Esophagus squamous epithelium (tissue), 5 donors: ENCODE data around the gene COL4A2. TPM values are rescaled to one million over a fixed set of nuclear protein-coding genes. Genes with fewer than 3 reads are reported as not detected.

ENCODE experiments used
- DNase-seq: peaks from one replicate; lab custom pipeline; 2025; lab: John Stamatoyannopoulos, UW
- H3K27ac ChIP-seq, 4 donors: fragments of 200-600 bp; sonication (generic); one replicate each; pipeline ENCODE4 v1.5.1; 2016 to 2019; ENCODE audit warnings: mild to moderate bottlenecking in 1 of 4
- H3K27me3 ChIP-seq, 4 donors: fragments of 200-600 bp; sonication (generic); 1 replicate in 3 of 4; 2 replicates in 1 of 4; pipeline versions ENCODE4 v1.5.1 to v1.6.0; 2017 to 2021; ENCODE audit warnings: antibody characterized with exemption in 1 of 4
- H3K36me3 ChIP-seq, 3 donors: fragments of 200-600 bp; sonication (generic); one replicate each; pipeline ENCODE4 v1.5.1; 2016 to 2019
- H3K4me1 ChIP-seq, 3 donors: fragments of 200-600 bp; sonication (generic); one replicate each; pipeline ENCODE4 v1.5.1; 2017 to 2019
- H3K4me3 ChIP-seq, 4 donors: fragments of 200-600 bp; sonication (generic); 1 replicate in 3 of 4; 2 replicates in 1 of 4; pipeline ENCODE4 v1.5.1; 2016 to 2019; ENCODE audit warnings: mild to moderate bottlenecking in 2 of 4, moderate library complexity in 1 of 4
- H3K9me3 ChIP-seq, 3 donors: fragments of 200-600 bp; sonication (generic); one replicate each; pipeline ENCODE4 v1.5.1; 2016 to 2019
- POLR2A ChIP-seq, 4 donors: fragments of 450-650 bp; IDR thresholded peaks; one replicate each; pipeline ENCODE4 v1.6.1; 2017; ENCODE audit warnings: antibody characterized with exemption in 4 of 4, mild to moderate bottlenecking in 4 of 4, moderate library complexity in 3 of 4
- WGBS, 2 donors: methylation state at CpG; one replicate each; pipeline ENCODE4 v1.1.5; 2018; 5-methylcytosine and 5-hydroxymethylcytosine counted together
- intact Hi-C: fragments of 100-400 bp; cut with DNase I; formaldehyde crosslinking; loops from one replicate; pipeline ENCODE4 v1.15.0; 2022
- total RNA-seq, 4 donors: library from RNA; depleted of rRNA; stranded (reverse); fragments of >200 nt; gene quantifications; one replicate each; pipeline ENCODE4 v1.1.0, GENCODE V29; 2016
- TF ChIP-seq, protein P1 (sequence below), 6 experiments: fragments of 450-650 bp in 4 of 6; fragments of 200-600 bp in 2 of 6; sonication (generic) in 2 of 6; IDR thresholded peaks; one replicate each; pipeline ENCODE4 v1.5.1; 2016 to 2019; ENCODE audit warnings: antibody characterized with exemption in 6 of 6, mild to moderate bottlenecking in 4 of 6, moderate library complexity in 4 of 6
- donor health status: DM: yes; HTN: yes; CAD: no.

COL4A2 gene
- total RNA-seq, 4 donors from 2014 or later = 11.9 to 102 (median 43.5) TPM

DNA sequence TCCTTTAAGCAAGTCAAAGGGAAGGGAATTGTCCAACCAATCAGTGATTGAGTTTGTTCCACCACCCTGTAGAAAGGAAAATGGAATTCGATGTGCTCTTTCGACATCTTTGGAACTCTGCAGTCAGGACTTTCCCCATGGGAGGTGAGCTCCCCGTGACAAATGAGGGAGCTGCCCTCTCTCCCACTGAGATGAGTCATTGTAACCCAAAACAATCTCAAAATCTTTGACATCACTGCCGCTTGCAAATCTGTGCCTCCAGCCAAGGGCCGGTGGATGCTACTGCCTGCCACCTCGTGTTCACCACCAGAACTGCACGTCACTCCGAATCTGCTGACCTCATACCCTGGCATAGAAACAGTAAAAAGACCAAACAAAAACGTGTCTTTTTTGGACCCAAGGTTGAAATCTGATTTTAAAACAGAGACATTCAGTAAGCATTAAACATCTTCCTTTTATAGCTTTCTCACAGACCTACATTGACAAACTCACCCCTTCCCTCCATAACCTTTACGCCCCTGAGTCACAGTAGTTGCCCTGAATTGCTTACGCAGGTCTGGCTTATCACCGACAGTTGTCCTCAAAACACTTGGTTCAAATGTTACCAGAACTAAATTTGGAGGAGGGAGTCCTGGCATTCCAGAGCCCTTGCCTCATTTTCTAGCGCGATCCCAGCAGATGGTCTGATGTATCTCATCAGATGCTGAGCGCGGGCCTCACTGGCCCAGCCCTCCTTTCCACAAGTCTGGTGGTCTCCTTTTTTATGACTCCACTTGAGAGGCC, 105.2 kb downstream of the COL4A2 start:
- 22 to 33% methylated on average over 14 to 16 of the region's 16 CpGs for WGBS, 2 donors
- no peaks in the 10 kb centered on the region for H3K9me3 ChIP-seq
- no peaks in the 10 kb centered on the region for H3K36me3 ChIP-seq
- peaks cover 0 to 68% (median 44%) of the 10 kb centered on the region in 3 donors for H3K4me1 ChIP-seq
- H3K4me3 ChIP-seq = no peak overlapping the region
- no peak for DNase-seq
- intact Hi-C loops = loop anchor here (5.0 kb wide), 1 partner anchor 190 kb away; no protein-coding TSS in a partner anchor
- H3K27me3 ChIP-seq = no peaks in the 10 kb centered on the region
- TF ChIP-seq, protein P1, sequence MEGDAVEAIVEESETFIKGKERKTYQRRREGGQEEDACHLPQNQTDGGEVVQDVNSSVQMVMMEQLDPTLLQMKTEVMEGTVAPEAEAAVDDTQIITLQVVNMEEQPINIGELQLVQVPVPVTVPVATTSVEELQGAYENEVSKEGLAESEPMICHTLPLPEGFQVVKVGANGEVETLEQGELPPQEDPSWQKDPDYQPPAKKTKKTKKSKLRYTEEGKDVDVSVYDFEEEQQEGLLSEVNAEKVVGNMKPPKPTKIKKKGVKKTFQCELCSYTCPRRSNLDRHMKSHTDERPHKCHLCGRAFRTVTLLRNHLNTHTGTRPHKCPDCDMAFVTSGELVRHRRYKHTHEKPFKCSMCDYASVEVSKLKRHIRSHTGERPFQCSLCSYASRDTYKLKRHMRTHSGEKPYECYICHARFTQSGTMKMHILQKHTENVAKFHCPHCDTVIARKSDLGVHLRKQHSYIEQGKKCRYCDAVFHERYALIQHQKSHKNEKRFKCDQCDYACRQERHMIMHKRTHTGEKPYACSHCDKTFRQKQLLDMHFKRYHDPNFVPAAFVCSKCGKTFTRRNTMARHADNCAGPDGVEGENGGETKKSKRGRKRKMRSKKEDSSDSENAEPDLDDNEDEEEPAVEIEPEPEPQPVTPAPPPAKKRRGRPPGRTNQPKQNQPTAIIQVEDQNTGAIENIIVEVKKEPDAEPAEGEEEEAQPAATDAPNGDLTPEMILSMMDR (IDR thresholded peaks at IDR 0.05) = peak; percentile 56 to 91 (median 84)
- TF ChIP-seq POLR2A (IDR thresholded peaks at IDR 0.05) = no peak
- peak overlapping the region; percentile 59 to 88 (median 86) for H3K27ac ChIP-seq

DNA sequence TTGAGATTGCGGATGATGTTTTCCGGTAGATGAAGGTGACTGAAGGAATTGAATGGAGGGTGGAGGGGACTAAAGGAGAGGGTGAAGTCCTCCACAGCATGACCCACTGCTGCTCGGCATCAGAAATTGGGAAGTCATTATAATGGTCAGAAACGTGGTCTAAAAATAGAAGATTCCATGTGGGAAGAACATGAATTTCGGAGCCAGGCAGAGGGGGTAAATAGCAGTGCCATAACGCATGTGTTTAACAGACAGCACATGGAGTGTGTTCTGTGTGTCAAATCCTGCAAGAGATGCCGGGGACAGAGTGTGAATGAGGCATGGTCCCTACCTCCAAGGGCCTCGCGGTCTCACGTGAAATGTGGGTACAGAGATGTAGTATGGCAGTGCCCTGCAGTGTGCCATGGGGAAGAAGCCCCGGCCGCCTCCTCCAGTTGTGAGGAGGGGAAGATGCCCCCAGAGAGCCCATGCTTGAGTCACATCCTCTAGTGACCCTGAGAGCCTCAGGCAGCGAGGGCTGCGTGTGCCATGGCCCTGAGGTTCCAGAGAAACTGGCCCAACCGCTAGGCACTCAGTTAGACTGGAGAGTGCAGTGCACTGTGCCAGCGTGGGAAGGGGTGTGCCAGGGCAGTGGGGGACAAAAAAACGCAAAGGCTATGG, 106.1 kb downstream of the COL4A2 start:
- intact Hi-C loops = loop anchor here (5.0 kb wide), 1 partner anchor 191 kb away; no protein-coding TSS in a partner anchor
- 69 to 85% methylated on average over 12 to 16 of the region's 17 CpGs for WGBS, 2 donors
- H3K27ac ChIP-seq = peak overlapping the region; percentile 59 to 88 (median 86)
- H3K9me3 ChIP-seq = no peaks in the 10 kb centered on the region
- TF ChIP-seq, protein P1 (IDR thresholded peaks at IDR 0.05) = no peak
- peaks cover 0 to 65% (median 40%) of the 10 kb centered on the region in 3 donors for H3K4me1 ChIP-seq
- no peak overlapping the region for H3K4me3 ChIP-seq
- DNase-seq = no peak
- H3K27me3 ChIP-seq = no peaks in the 10 kb centered on the region
- H3K36me3 ChIP-seq = no peaks in the 10 kb centered on the region

DNA sequence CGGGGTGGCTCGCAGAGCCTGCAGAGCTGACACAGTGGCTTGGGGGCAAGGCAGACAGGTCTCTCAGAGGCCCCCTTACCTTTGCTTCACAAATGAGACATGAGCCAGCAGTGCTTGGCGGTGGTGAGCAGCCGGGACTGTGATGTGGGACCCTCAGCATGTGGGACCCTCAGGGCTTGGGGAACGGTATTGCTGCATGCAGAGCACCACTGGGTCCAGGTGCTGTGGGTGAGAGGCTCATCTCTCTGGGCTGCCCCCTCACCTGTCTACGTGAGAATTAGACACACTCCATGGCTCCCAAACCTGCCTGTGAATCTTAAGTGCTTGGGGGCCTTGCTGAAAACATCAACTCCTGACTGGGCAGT, 106.6 kb downstream of the COL4A2 start:
- Histone ChIP-seq H3K27ac (peak overlapping the region; percentile 59 to 88 (median 86)), H3K9me3 (no peaks in the 10 kb centered on the region), H3K27me3 (no peaks in the 10 kb centered on the region), H3K36me3 (no peaks in the 10 kb centered on the region), H3K4me3 (no peak overlapping the region), H3K4me1 (peaks cover 0 to 62% (median 38%) of the 10 kb centered on the region in 3 donors)
- intact Hi-C loops = loop anchor here (5.0 kb wide), 1 partner anchor 191 kb away; no protein-coding TSS in a partner anchor
- no peak for DNase-seq
- 75 to 91% methylated on average over 4 of the region's 6 CpGs for WGBS, 2 donors
- TF ChIP-seq, protein P1 (IDR thresholded peaks at IDR 0.05) = no peak
- TF ChIP-seq POLR2A (IDR thresholded peaks at IDR 0.05) = no peak

DNA sequence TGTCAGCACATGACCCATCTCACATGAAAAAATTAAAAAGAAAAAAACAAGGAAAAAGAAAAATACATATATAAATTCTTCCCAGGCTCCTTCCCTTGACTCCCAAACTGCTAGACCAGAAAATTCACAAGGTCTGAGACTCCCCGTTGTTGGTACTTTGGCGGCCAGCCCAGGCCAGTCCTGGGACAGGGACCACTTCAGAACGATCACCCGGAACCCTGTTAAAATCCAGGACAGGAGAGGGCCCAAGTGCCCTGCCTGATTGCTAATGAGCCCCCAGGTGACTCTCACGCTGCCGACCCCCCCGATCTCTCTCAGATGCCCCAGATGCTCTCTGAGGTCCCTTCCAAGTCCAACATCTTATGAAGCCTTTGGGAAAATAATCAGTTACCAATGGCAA, 107.2 kb downstream of the COL4A2 start:
- TF ChIP-seq POLR2A (IDR thresholded peaks at IDR 0.05) = no peak
- TF ChIP-seq, protein P1 (IDR thresholded peaks at IDR 0.05) = no peak
- DNase-seq = no peak
- peak overlapping the region; percentile 28 to 88 (median 70) for H3K27ac ChIP-seq
- no peaks in the 10 kb centered on the region for H3K9me3 ChIP-seq
- H3K4me1 ChIP-seq = peaks cover 0 to 59% (median 38%) of the 10 kb centered on the region in 3 donors
- intact Hi-C loops = loop anchor here (5.0 kb wide), 1 partner anchor 192 kb away; no protein-coding TSS in a partner anchor
- WGBS, 2 donors = 77 to 82% methylated on average over 6 to 7 of the region's 7 CpGs
- H3K36me3 ChIP-seq = no peaks in the 10 kb centered on the region
- no peak overlapping the region for H3K4me3 ChIP-seq
- H3K27me3 ChIP-seq = no peaks in the 10 kb centered on the region

DNA sequence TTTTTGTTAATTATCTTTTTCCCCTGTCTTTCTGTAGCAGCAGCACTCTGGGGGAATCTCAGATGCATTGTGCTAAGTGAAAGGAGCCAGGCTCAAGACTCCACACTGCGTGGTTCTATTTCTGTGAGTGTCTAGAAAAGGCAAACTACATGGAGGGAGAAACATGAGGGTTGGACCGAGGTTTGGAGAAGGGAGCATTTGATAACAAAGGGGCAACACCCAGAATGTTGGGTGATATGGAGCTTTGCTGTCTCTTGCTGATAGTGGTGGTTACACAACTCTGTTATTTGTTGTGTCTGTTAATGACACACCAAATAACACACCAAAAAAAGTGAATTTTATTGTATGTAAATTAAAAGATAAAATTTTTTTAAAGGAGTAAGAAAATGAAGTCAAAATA, 107.8 kb downstream of the COL4A2 start:
- Histone ChIP-seq H3K9me3 (no peaks in the 10 kb centered on the region), H3K27me3 (no peaks in the 10 kb centered on the region), H3K4me3 (no peak overlapping the region), H3K36me3 (no peaks in the 10 kb centered on the region), H3K27ac (peak overlapping the region in 2 of 4 donors; percentile 83 to 88), H3K4me1 (peaks cover 0 to 54% (median 35%) of the 10 kb centered on the region in 3 donors)
- no peak for DNase-seq
- intact Hi-C loops = loop anchor here (5.0 kb wide), 1 partner anchor 193 kb away; no protein-coding TSS in a partner anchor
- no peak for TF ChIP-seq POLR2A (IDR thresholded peaks at IDR 0.05)
- TF ChIP-seq, protein P1 (IDR thresholded peaks at IDR 0.05) = no peak
- WGBS, 2 donors = 71% methylated on average over 2 of the region's 2 CpGs
